HepG2 (cell line): Measurements from ENCODE around the gene POLRMT. TPM values are rescaled to one million over a fixed set of nuclear protein-coding genes. Genes with fewer than 3 reads are reported as not detected.
A peak's percentile ranks its signal among the peaks of the same experiment; 100 is the strongest.

Experiments used
- DBP ChIP-seq: sonication (generic); formaldehyde crosslinking; IDR thresholded peaks from 2 replicates; pipeline ENCODE4 v1.4.0; 2020; ENCODE audit warnings: missing genetic modification reagents; ENCODE audit errors: not compliant biosample characterization
- KLF15 ChIP-seq: sonication (generic); formaldehyde crosslinking; IDR thresholded peaks from 2 replicates; pipeline ENCODE4 v1.8.1; 2023; ENCODE audit warnings: borderline replicate concordance, mild to moderate bottlenecking, inconsistent platforms, missing genetic modification reagents, mixed read lengths
- PAWR ChIP-seq: sonication (generic); formaldehyde crosslinking; IDR thresholded peaks from 2 replicates; pipeline ENCODE4 v1.4.0; 2020; ENCODE audit warnings: missing genetic modification reagents, mild to moderate bottlenecking, borderline replicate concordance
- RERE ChIP-seq: IDR thresholded peaks from 2 replicates; pipeline ENCODE4 v1.6.1; 2016; ENCODE audit warnings: low read depth, missing genetic modification reagents, missing compliant biosample characterization
- ZBTB25 ChIP-seq: IDR thresholded peaks from 2 replicates; pipeline ENCODE4 v1.6.1; 2018; ENCODE audit warnings: missing genetic modification reagents
- ZBTB49 ChIP-seq: sonication (generic); formaldehyde crosslinking; IDR thresholded peaks from 2 replicates; pipeline ENCODE4 v1.4.0; 2020; ENCODE audit warnings: missing genetic modification reagents, borderline replicate concordance
- ZFY ChIP-seq: sonication (generic); formaldehyde crosslinking; IDR thresholded peaks from 2 replicates; pipeline ENCODE4 v1.4.0; 2020; ENCODE audit warnings: missing genetic modification reagents
- ZNF280B ChIP-seq: sonication (generic); formaldehyde crosslinking; IDR thresholded peaks from 2 replicates; pipeline ENCODE4 v1.5.0; 2020; ENCODE audit warnings: missing genetic modification reagents, mild to moderate bottlenecking, borderline replicate concordance
- ZNF280D ChIP-seq: sonication (generic); formaldehyde crosslinking; IDR thresholded peaks from 2 replicates; pipeline ENCODE4 v1.5.1; 2020; ENCODE audit warnings: mild to moderate bottlenecking, missing genetic modification reagents
- ZNF383 ChIP-seq: sonication (generic); formaldehyde crosslinking; IDR thresholded peaks from 2 replicates; pipeline ENCODE4 v1.4.0; 2020; ENCODE audit warnings: missing genetic modification reagents, mild to moderate bottlenecking, borderline replicate concordance
- ZNF652 ChIP-seq: IDR thresholded peaks from 2 replicates; pipeline ENCODE4 v1.6.1; 2016; ENCODE audit warnings: low read depth, borderline replicate concordance
- ZNF672 ChIP-seq: sonication (generic); formaldehyde crosslinking; IDR thresholded peaks from 2 replicates; pipeline ENCODE4 v1.8.1; 2022; ENCODE audit warnings: missing genetic modification reagents
- polyA plus RNA-seq, 8 experiments: library from polyadenylated mRNA; depleted of rRNA in 3 of 8; stranded (reverse) in 7 of 8; unstranded in 1 of 8; fragments of >200 nt; fragmentation: Illumina TruSeq in 4 of 8; extraction: Trizol in 4 of 8; gene quantifications; 2 replicates each; pipeline versions ENCODE4 v1.2.1 to v1.2.3, GENCODE V29; 2011 to 2016; ENCODE audit warnings: low read depth in 4 of 8, missing spikeins in 1 of 8, mixed read lengths in 1 of 8; ENCODE audit not compliant: insufficient read depth in 1 of 8
- total RNA-seq, 5 experiments: library from RNA; depleted of rRNA; stranded (reverse); fragments of >200 nt; fragmentation: Illumina TruSeq; extraction: Trizol; gene quantifications; 2 replicates each; pipeline ENCODE4 v1.2.3, GENCODE V29; 2016; ENCODE audit warnings: low read depth in 1 of 5

The POLRMT gene
- total and polyA plus RNA-seq, 2 of the 13 experiments (the other 11 are each of a cell fraction or from before 2014, with no cell fraction given) = 78.0 to 101 TPM

GRCh38 chr19:633068-633785, at the start of gene POLRMT (continued):
- TF ChIP-seq ZBTB49 (CRISPR knock-in tag) = no peak
- TF ChIP-seq ZNF672 (CRISPR knock-in tag) = no peak
- 0 out of 2 replicates have a peak, but pooled peaks have one; percentile 35 for TF ChIP-seq ZBTB25 (CRISPR knock-in tag)
- no peak for TF ChIP-seq ZNF280B (CRISPR knock-in tag)
- TF ChIP-seq KLF15 (CRISPR knock-in tag) = 0 out of 2 replicates have a peak, but pooled peaks have one; percentile 57
- TF ChIP-seq RERE (CRISPR knock-in tag) = no peak
- TF ChIP-seq PAWR (CRISPR knock-in tag) = no peak
- no peak for TF ChIP-seq ZNF652 (CRISPR knock-in tag)
- TF ChIP-seq ZFY (CRISPR knock-in tag) = peak; percentile 75
- no peak for TF ChIP-seq DBP (CRISPR knock-in tag)
- TF ChIP-seq ZNF383 (CRISPR knock-in tag) = no peak
- no peak for TF ChIP-seq ZNF280D (CRISPR knock-in tag)
